HG02798 (cell line): Measurements from ENCODE around the gene TMEM212.
"Not testable (repeated sequence)": the region's sequence is repeated elsewhere in the genome, so short reads cannot be mapped to it uniquely, and the experiment has no call there.

ENCODE experiments used
- ATAC-seq: cut with Tn5 transposase; IDR thresholded peaks from one replicate; pipeline ENCODE4 v1.9.1; 2021; ENCODE audit warnings: mild to moderate bottlenecking; ENCODE audit not compliant: unreplicated experiment, poor library complexity

Gene TMEM212

GRCh38 chr3:171880101-171880870 lies 37.1 kb downstream of the TMEM212 start:
- no peak for ATAC-seq

GRCh38 chr3:171881251-171881650 lies 38.1 kb downstream of the TMEM212 start:
- no peak for ATAC-seq

- no peak for ATAC-seq
Observed at GRCh38 chr3:171883257-171883892, 40.2 kb downstream of the TMEM212 start.

- no peak for ATAC-seq
Observed at GRCh38 chr3:171883893-171884279, 40.7 kb downstream of the TMEM212 start.

- ATAC-seq = no peak
Observed at GRCh38 chr3:171888466-171888865, 45.3 kb downstream of the TMEM212 start.

GRCh38 chr3:171890398-171890797 lies 47.2 kb downstream of the TMEM212 start:
- no peak for ATAC-seq

GRCh38 chr3:171892457-171892856 lies 49.3 kb downstream of the TMEM212 start:
- ATAC-seq = no peak

GRCh38 chr3:171895291-171895690 lies 52.1 kb downstream of the TMEM212 start:
- ATAC-seq = no peak

GRCh38 chr3:171895900-171896299 lies 52.8 kb downstream of the TMEM212 start:
- ATAC-seq = no peak

- ATAC-seq = no peak
Observed at GRCh38 chr3:171896316-171896715, 53.2 kb downstream of the TMEM212 start.

- ATAC-seq = no peak
Observed at GRCh38 chr3:171898192-171898591, 55.0 kb downstream of the TMEM212 start.

- no peak for ATAC-seq
Observed at GRCh38 chr3:171900446-171900845, 57.3 kb downstream of the TMEM212 start.

- no peak for ATAC-seq
Observed at GRCh38 chr3:171901615-171902312, 58.6 kb downstream of the TMEM212 start.

- ATAC-seq = no peak
Observed at GRCh38 chr3:171904829-171905228, 61.7 kb downstream of the TMEM212 start.

- not testable (repeated sequence) for ATAC-seq
Observed at GRCh38 chr3:171906503-171906902, 63.4 kb downstream of the TMEM212 start.

- ATAC-seq = no peak
Observed at GRCh38 chr3:171906951-171907676, 64.0 kb downstream of the TMEM212 start.

- no peak for ATAC-seq
Observed at GRCh38 chr3:171907761-171908160, 64.6 kb downstream of the TMEM212 start.

GRCh38 chr3:171908731-171909130 lies 65.6 kb downstream of the TMEM212 start:
- ATAC-seq = no peak
